MM.1S (cell line): ENCODE data around the gene PRRG4.

ENCODE experiments used
- DNase-seq: peaks from one replicate; pipeline ENCODE4 v3.0.0-alpha.2; 2015
- H2AFZ ChIP-seq: fragments of 300-600 bp; sonication (generic); 2 replicates; pipeline ENCODE4 v1.6.0; 2016; ENCODE audit warnings: antibody characterized with exemption, low read length
- H3F3A ChIP-seq: fragments of 300-600 bp; sonication (generic); 2 replicates; pipeline ENCODE4 v1.6.1; 2016; ENCODE audit warnings: mild to moderate bottlenecking, antibody characterized with exemption, low read length, moderate library complexity, mixed read lengths; ENCODE audit not compliant: insufficient read depth
- H3K27ac ChIP-seq: fragments of 300-600 bp; sonication (generic); 2 replicates; pipeline ENCODE4 v1.5.1; 2016; ENCODE audit warnings: mild to moderate bottlenecking, low read length
- H3K27me3 ChIP-seq: fragments of 300-600 bp; sonication (generic); replicated peaks from 2 replicates; pipeline ENCODE4 v1.6.0; 2016; ENCODE audit warnings: low read length; ENCODE audit not compliant: insufficient read depth
- H3K36me3 ChIP-seq: fragments of 300-600 bp; sonication (generic); replicated peaks from 2 replicates; pipeline ENCODE4 v1.6.1; 2016; ENCODE audit warnings: mild to moderate bottlenecking, low read length, mixed read lengths; ENCODE audit not compliant: insufficient read depth
- H3K4me1 ChIP-seq: fragments of 300-600 bp; sonication (generic); 2 replicates; pipeline ENCODE4 v1.6.1; 2016; ENCODE audit warnings: low read length, mixed read lengths
- H3K4me2 ChIP-seq: fragments of 300-600 bp; sonication (generic); 2 replicates; pipeline ENCODE4 v1.6.0; 2016; ENCODE audit warnings: low read depth, low read length
- H3K4me3 ChIP-seq: fragments of 300-600 bp; sonication (generic); 2 replicates; pipeline ENCODE4 v1.5.1; 2016; ENCODE audit warnings: low read length, mixed read lengths
- H3K79me2 ChIP-seq: fragments of 300-600 bp; sonication (generic); 2 replicates; pipeline ENCODE4 v1.6.1; 2016; ENCODE audit warnings: mixed run types, low read length, mixed read lengths
- H3K9ac ChIP-seq: fragments of 300-600 bp; sonication (generic); 2 replicates; pipeline ENCODE4 v1.6.1; 2016; ENCODE audit warnings: low read length, mixed read lengths
- H3K9me2 ChIP-seq: fragments of 300-600 bp; sonication (generic); replicated peaks from 2 replicates; pipeline ENCODE4 v1.6.1; 2016; ENCODE audit warnings: mild to moderate bottlenecking, low read length, mixed read lengths; ENCODE audit not compliant: insufficient read depth
- H3K9me3 ChIP-seq: fragments of 300-600 bp; sonication (generic); replicated peaks from 2 replicates; pipeline ENCODE4 v1.6.1; 2016; ENCODE audit warnings: mild to moderate bottlenecking, low read length, mixed read lengths; ENCODE audit not compliant: insufficient read depth
- H4K20me1 ChIP-seq: fragments of 300-600 bp; sonication (generic); 2 replicates; pipeline ENCODE4 v1.6.1; 2016; ENCODE audit warnings: mild to moderate bottlenecking, low read length, moderate library complexity, mixed read lengths; ENCODE audit not compliant: insufficient read depth
- CTCF ChIP-seq: fragments of 300-600 bp; sonication (generic); IDR thresholded peaks from 2 replicates; pipeline ENCODE4 v1.5.1; 2016; ENCODE audit warnings: antibody characterized with exemption, low read length, mixed read lengths
- EZH2 ChIP-seq: fragments of 300-600 bp; sonication (generic); optimal IDR thresholded peaks from 2 replicates; pipeline ENCODE3; 2017; ENCODE audit warnings: low read depth, mild to moderate bottlenecking, antibody characterized with exemption, low read length, mixed read lengths
- EZH2phosphoT487 ChIP-seq: fragments of 300-600 bp; sonication (generic); IDR thresholded peaks from 2 replicates; pipeline ENCODE4 v1.6.1; 2018; ENCODE audit warnings: antibody characterized with exemption, low read length

Gene PRRG4

GRCh38 chr11:32852207-32852606 lies 22.5 kb downstream of the PRRG4 start:
- H3F3A ChIP-seq, result no peaks in the 10 kb centered on the region
- H3K9me2 ChIP-seq, result no peaks in the 10 kb centered on the region
- peaks cover 17% of the 10 kb centered on the region for H3K4me1 ChIP-seq
- no peaks in the 10 kb centered on the region for H3K27me3 ChIP-seq
- no peaks in the 10 kb centered on the region for H3K36me3 ChIP-seq
- H3K4me3 ChIP-seq, result 0 out of 2 replicates have a peak overlapping the region, but pooled peaks have one; percentile 15
- TF ChIP-seq EZH2 (no peak), EZH2phosphoT487 (no peak), CTCF (no peak)
- no peak overlapping the region for H3K27ac ChIP-seq
- no peak for DNase-seq
- no peaks in the 10 kb centered on the region for H3K79me2 ChIP-seq
- H3K4me2 ChIP-seq, result peak overlapping the region; percentile 30; the same call in 1 of the 2 replicates
- no peaks in the 10 kb centered on the region for H3K9me3 ChIP-seq
- H4K20me1 ChIP-seq, result no peaks in the 10 kb centered on the region
- H3K9ac ChIP-seq, result peak overlapping the region; percentile 11; the same call in 1 of the 2 replicates
- H2AFZ ChIP-seq, result no peak overlapping the region

- Histone ChIP-seq H4K20me1 (no peaks in the 10 kb centered on the region), H3K4me3 (no peak overlapping the region), H3K36me3 (no peaks in the 10 kb centered on the region), H3K9ac (no peak overlapping the region), H3K9me3 (no peaks in the 10 kb centered on the region), H2AFZ (no peak overlapping the region), H3F3A (no peaks in the 10 kb centered on the region), H3K4me2 (no peak overlapping the region), H3K9me2 (no peaks in the 10 kb centered on the region), H3K4me1 (peaks cover 8% of the 10 kb centered on the region; the same call in 1 of the 2 replicates), H3K79me2 (no peaks in the 10 kb centered on the region), H3K27ac (no peak overlapping the region), H3K27me3 (no peaks in the 10 kb centered on the region)
- TF ChIP-seq CTCF (no peak), EZH2 (no peak), EZH2phosphoT487 (no peak)
- DNase-seq, result no peak
Observed at GRCh38 chr11:32855601-32856000, 25.9 kb downstream of the PRRG4 start.

GRCh38 chr11:32858731-32859130 lies 29.0 kb downstream of the PRRG4 start:
- no peaks in the 10 kb centered on the region for H3K27me3 ChIP-seq
- no peak overlapping the region for H3K9ac ChIP-seq
- no peaks in the 10 kb centered on the region for H3K9me2 ChIP-seq
- no peaks in the 10 kb centered on the region for H3K4me1 ChIP-seq
- no peaks in the 10 kb centered on the region for H4K20me1 ChIP-seq
- no peak overlapping the region for H3K4me3 ChIP-seq
- no peak overlapping the region for H2AFZ ChIP-seq
- H3K9me3 ChIP-seq, result no peaks in the 10 kb centered on the region
- H3K36me3 ChIP-seq, result no peaks in the 10 kb centered on the region
- no peaks in the 10 kb centered on the region for H3K79me2 ChIP-seq
- TF ChIP-seq EZH2, result no peak
- peak; percentile 16 for TF ChIP-seq CTCF
- no peak for TF ChIP-seq EZH2phosphoT487
- H3K4me2 ChIP-seq, result no peak overlapping the region
- no peaks in the 10 kb centered on the region for H3F3A ChIP-seq
- no peak overlapping the region for H3K27ac ChIP-seq
- no peak for DNase-seq
